ENCODE measurements around the gene FRMD4A.

DNA sequence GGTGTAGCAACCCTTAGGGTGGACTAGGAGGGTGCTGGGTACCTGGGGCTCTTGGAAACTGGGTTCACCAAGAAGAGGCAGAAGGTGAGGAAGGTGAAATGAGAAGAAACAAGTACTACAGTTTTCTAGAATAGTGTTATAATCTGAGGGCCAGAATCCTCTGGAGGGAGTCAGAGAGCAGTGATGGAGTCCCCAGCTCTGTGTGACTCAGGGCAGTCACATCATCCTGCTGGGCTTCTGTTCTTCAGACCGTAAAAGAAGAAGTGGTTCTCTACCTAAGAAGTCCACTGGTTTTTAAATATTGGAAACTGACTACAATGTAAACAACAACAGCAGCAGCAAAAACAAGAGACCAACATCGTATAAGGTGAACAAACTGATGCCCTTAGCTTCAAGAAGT, 546.7 kb downstream of the FRMD4A start:
- TF ChIP-seq, protein P1, sequence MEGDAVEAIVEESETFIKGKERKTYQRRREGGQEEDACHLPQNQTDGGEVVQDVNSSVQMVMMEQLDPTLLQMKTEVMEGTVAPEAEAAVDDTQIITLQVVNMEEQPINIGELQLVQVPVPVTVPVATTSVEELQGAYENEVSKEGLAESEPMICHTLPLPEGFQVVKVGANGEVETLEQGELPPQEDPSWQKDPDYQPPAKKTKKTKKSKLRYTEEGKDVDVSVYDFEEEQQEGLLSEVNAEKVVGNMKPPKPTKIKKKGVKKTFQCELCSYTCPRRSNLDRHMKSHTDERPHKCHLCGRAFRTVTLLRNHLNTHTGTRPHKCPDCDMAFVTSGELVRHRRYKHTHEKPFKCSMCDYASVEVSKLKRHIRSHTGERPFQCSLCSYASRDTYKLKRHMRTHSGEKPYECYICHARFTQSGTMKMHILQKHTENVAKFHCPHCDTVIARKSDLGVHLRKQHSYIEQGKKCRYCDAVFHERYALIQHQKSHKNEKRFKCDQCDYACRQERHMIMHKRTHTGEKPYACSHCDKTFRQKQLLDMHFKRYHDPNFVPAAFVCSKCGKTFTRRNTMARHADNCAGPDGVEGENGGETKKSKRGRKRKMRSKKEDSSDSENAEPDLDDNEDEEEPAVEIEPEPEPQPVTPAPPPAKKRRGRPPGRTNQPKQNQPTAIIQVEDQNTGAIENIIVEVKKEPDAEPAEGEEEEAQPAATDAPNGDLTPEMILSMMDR (conservative IDR thresholded peaks at IDR 0.05; ENCODE audit: low read depth, low read length), result peak; percentile 54
- TF ChIP-seq RAD21 (IDR thresholded peaks at IDR 0.05; ENCODE audit: low read length) (peak; percentile 69), POLR2A (IDR thresholded peaks at IDR 0.05; ENCODE audit: low read depth, low read length) (no peak), RCOR1 (IDR thresholded peaks at IDR 0.05; ENCODE audit: insufficient replicate concordance, low read length) (no peak), MAFK (IDR thresholded peaks at IDR 0.05; ENCODE audit: low read depth, low read length) (no peak), MAZ (IDR thresholded peaks at IDR 0.05; ENCODE audit: borderline replicate concordance, low read depth, low read length) (no peak), CHD1 (IDR thresholded peaks at IDR 0.05; ENCODE audit: low read depth, low read length) (no peak), RFX5 (IDR thresholded peaks at IDR 0.05; ENCODE audit: low read depth, low read length) (no peak), MXI1 (IDR thresholded peaks at IDR 0.05; ENCODE audit: borderline replicate concordance, low read depth, low read length) (no peak), FOS (IDR thresholded peaks at IDR 0.05; ENCODE audit: low read depth, low read length) (no peak), SMC3 (IDR thresholded peaks at IDR 0.05; ENCODE audit: low read depth, low read length) (peak; percentile 55), BHLHE40 (IDR thresholded peaks at IDR 0.05; ENCODE audit: low read depth, low read length) (no peak)
- TF ChIP-seq, protein P2, sequence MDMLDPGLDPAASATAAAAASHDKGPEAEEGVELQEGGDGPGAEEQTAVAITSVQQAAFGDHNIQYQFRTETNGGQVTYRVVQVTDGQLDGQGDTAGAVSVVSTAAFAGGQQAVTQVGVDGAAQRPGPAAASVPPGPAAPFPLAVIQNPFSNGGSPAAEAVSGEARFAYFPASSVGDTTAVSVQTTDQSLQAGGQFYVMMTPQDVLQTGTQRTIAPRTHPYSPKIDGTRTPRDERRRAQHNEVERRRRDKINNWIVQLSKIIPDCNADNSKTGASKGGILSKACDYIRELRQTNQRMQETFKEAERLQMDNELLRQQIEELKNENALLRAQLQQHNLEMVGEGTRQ (IDR thresholded peaks at IDR 0.05; ENCODE audit: low read depth, low read length), result no peak
- TF ChIP-seq, protein P3, sequence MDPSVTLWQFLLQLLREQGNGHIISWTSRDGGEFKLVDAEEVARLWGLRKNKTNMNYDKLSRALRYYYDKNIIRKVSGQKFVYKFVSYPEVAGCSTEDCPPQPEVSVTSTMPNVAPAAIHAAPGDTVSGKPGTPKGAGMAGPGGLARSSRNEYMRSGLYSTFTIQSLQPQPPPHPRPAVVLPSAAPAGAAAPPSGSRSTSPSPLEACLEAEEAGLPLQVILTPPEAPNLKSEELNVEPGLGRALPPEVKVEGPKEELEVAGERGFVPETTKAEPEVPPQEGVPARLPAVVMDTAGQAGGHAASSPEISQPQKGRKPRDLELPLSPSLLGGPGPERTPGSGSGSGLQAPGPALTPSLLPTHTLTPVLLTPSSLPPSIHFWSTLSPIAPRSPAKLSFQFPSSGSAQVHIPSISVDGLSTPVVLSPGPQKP (IDR thresholded peaks at IDR 0.05; ENCODE audit: borderline replicate concordance, low read depth, low read length), result no peak

All from IMR-90 (cell line).